GM18861 (cell line): ENCODE results near the gene GRK2.
A peak's percentile ranks its signal among the peaks of the same experiment; 100 is the strongest.
"Not testable (repeated sequence)": the region's sequence is repeated elsewhere in the genome, so short reads cannot be mapped to it uniquely, and the experiment has no call there.

Experiments
- ATAC-seq: cut with Tn5 transposase; IDR thresholded peaks from one replicate; pipeline ENCODE4 v1.9.1; 2021; ENCODE audit not compliant: unreplicated experiment

Gene GRK2

DNA sequence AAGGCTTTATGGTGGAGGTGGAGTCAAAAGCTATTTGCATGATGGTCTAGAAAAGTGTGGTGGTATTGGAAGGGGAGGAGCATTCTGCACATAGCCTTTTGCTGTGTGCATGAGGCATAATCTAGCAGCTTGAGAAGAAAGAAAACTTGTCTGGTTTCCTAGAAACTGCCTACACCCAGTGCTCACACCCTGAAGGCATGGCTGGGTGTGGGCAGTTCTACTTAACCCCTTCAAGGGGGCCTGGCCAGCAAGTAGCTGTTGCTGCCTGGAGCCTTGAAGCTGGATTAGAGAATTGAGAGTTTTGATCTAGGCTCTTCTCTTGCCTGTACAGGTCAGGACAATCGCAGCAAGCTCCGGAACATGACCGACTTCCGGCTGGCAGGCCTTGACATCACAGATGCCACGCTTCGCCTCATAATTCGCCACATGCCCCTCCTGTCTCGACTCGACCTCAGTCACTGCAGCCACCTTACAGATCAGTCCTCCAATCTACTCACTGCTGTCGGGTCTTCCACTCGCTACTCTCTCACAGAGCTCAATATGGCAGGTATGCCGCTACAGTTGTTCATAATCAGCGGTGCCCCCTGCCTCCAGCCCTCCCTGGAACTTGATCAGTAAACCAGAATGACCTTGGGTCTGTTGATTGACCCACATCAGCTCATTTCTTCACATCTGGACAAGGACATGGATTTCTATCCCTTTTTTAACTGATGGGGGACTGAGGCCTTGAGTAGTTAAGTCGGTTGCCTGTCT, 12.2 kb upstream of the GRK2 start:
- ATAC-seq, result no peak

GRCh38 chr11:67254798-67255197, 11.5 kb upstream of the GRK2 start:
- no peak for ATAC-seq

DNA sequence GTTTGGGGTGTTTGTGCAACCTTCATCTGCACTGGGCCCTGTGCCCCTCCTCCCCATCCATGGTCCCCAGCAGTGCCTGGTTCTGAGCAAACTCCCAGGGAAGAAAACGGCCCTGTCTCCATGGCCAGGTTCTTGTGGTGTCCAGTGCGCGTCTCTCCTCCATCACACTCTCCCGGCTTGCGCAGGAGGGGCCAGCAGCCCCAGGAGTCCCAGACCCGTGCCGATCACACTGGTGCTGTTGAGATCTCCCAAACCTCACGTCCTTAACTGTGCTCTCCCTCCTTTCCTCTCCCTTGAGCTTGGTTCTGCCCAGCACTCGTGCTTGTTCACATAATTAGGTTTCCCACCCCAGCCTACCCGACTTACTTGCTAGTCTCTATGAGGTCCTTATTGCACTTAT, 10.9 kb upstream of the GRK2 start:
- no peak for ATAC-seq

GRCh38 chr11:67255864-67256263, 10.4 kb upstream of the GRK2 start:
- ATAC-seq, result no peak

GRCh38 chr11:67256477-67257135, 9.7 kb upstream of the GRK2 start:
- no peak for ATAC-seq

DNA sequence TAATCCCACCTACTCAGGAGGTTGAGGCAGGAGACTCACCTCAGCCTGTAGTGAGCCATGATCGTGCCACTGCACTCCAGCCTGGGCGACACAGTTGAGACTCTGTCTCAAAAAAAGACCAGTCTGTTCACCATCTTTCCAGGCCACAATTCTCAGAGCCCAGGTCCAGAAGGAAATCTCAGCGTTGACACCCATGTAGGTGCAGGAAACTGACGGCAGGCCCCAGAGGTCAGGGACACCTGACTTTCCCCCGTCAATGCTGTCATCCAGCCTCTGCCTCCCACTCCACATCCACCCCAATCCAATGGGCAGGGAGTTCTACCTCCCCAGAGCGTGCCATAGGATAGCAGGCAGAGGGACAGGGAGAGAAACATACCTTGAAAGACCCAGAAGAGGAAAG, 5.9 kb upstream of the GRK2 start:
- no peak for ATAC-seq

GRCh38 chr11:67260885-67261639, 5.2 kb upstream of the GRK2 start:
- ATAC-seq, result not testable (repeated sequence)

- no peak for ATAC-seq
These were observed 4.7 kb upstream of the GRK2 start for GRCh38 chr11:67261640-67261945.

DNA sequence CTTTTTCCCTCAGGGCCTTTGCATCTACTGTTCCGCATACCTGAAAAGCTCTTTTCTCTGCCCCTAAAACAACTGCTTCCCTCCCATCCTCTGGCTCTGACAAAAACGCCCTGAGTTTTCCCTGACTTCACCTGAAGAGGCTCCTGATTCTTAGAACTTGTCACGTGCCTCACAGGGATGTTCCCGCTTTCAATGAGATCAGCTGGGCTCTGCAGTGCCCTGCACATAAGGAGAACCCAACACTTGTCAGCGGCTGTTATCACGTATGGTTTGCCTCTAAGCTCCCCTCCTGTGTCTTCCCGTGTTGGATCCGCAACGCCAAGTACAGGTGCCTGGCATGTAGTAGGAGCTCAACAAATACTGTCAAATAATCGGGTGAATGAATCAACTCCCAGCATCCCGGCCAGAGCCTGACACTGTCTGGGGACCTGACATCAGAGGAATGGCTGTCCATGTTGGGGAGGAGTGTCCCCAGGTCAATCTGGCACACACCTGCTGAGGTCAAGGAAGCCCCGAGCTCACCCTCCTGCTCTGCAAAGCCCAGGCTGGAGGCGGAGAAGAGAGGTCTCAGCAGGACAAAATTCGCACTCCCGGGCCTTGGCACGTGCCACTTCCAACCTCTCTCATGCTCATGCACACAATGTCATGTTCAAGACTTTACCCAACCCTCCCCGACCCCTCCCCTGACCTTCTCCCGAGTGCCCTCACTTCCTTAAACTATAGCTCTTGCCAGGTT, 4.2 kb upstream of the GRK2 start:
- no peak for ATAC-seq

DNA sequence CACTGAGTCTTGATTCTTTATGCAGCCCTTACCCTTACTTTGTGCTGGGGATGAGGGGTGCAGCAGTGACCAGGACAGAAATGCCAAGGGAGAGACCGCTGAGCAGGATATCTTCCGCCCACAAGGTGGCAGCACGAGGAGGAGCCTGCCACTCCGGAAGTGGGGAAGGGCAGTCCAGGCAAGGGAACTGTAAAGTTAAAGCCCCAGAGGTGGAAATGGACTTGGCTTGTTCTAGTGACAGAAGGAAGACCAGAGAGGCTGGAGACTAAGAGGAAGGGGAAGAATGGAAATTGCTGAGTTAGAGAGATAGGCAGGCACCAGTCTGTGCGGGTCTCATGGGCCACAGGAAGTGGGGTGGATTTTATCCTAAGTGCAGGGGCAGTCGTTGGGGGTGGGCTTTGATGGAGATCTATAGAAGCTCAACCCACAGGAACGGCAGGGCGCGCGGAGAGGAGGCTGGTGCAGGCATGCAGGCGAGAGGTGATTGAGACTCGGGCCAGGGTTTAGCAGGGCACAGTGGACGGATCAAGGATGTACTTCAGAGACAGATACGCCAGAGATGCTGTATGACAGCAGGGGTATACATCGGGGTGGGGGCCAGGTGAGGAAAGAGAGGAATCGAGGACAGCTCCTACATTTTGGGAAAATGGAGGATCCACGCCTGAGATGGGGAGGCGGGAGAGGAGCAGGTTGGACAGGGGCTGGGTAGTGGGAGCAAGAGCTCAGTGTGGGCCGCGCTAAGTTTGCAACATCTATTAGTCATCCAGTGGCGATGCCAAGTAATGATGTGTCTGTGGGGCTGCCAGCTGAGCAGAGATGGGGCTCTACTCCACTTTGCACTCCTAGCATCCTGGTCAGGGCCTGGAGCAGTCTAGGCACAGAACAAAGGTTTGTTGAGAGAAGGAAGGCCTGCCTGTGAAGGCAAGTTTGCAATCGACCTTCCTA, 3.3 kb upstream of the GRK2 start:
- ATAC-seq, result no peak

GRCh38 chr11:67264260-67264659, 2.0 kb upstream of the GRK2 start:
- ATAC-seq, result no peak

- no peak for ATAC-seq
These were observed 1.2 kb upstream of the GRK2 start for GRCh38 chr11:67264877-67265632.

DNA sequence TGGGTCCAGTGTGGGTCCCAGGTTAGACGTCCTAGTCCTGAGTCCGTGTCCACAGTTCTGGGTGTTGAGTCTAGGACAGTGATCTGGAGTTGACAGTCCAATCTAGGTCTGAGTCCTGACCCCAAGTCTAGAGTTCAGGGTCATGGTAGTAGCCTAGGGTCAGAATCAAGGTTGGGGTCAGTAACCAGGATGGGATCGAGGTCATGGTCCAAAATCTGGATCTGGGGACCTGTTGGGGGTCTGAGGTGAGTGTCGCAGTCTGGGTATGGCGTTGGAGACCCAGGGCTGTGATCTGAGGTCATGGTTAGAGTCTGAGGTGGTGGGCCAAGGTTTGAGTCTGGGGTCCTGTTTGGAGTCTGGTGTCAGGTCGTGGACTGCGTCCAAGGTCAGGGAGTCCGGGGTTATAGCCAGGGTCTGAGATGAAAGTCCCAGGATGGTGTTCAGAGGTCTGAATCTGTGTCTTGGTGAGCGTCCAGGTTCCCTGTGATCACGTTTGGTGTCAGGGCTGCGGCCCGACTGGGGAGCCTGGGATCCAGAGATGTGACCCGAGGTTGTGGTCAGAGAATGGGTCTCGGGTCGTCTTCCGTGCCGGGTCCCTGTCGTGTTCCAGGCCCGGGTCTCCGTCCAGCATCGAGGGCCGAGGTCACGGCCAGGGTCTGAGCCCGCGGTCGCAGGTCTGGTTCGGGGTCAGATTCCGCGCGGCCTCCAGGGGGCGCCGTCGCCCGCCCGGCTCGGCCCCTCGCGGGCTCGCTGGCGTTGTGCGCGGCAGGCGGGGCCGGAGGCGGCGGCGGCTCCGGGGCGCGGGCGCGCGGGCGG, 432 bp upstream of the GRK2 start:
- no peak for ATAC-seq

DNA sequence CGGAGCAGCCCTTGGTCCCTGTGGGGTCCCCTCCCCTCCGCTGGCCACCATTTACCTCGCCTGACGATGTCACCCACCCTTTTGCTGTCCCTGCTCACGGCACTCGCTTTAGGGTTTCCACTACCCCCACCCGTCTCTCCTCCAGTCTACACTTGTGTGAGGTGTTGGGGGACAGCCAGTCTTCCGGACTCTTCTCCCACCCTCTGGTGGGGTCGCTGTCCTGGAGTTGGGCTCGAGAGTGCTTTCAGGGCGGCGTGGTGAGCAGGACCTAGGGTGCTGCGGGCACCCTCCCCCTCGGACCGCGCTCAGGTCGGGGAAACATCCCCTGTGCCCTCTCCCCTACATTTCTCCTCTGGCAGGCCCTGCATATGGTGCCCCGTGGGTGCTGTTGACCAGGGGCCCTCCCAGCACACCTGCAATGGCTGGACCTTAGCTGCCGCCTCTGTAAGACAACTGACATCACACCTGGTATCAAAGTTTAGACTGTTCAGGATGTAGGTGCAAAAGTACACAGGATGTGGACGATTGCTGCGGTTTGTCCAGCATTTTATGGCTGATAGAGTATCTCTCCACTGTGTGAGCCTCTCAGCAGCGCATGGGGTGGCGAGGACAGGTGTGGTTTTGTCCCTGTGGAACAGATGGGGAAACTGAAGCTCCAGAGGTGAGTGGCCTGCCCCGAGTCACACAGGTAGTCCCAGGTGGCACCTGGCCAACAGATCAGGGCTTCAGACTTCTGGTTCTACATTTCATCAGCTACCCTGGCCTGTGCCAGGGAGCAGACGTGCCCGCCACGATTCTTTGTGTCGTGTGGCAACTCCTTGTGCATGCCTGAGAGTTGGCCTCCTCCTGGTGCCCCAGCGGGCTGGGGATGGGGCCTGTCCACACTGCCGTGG, 1.2 kb downstream of the GRK2 start:
- ATAC-seq, result peak; percentile 5

DNA sequence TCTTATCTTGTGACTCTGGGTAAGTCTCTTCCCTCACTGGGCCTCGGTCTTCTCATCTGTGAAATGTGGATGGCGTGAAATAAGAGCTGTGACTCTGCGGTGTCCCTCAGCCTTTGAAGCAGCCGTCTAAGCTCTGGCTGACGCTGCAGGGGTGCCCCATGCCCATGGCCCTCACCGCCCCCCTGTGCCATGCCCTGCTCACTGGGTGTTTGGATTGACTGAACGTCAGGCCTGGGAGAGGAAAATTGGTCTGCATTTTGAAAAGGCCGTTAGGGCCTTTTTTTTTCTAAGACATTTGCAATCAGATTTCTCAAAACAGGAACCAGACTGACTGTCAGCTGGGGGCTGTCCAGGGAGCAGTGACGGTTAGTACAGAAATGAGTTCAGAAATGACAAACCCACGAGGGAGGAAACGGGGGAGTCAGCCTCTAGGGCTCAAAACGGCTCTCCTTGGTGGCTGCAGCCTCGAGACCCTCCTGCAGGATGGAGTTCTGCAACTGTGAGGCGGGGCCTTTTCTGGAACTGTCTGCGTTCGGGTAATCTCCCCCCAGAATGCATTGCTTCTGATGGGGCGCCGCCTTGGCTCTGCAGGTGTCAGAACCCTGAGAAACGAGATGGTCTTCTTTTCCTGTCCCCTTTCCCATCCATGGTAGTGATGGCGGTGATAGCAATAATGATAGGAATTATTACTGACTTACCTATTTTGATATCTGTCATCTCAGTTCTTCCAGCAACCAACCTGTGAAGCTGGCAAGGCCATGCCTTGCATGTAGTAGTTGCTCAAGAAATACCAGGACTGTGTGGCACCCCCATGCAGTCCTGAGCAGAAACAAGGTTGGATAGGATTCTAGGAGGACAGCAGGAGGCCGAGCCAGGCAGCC, 2.0 kb downstream of the GRK2 start:
- peak; percentile 29 for ATAC-seq

GRCh38 chr11:67268962-67269268, 2.6 kb downstream of the GRK2 start:
- no peak for ATAC-seq
